Measurements from ENCODE around the gene SVIL.

GRCh38 chr10:29543715-29544114 lies 91.1 kb downstream of the SVIL start:
- no peak for TF ChIP-seq POLR2A (IDR thresholded peaks at IDR 0.05; ENCODE audit: low read length)
- no peak for TF ChIP-seq GATA1 (IDR thresholded peaks at IDR 0.05; ENCODE audit: low read depth, low read length)

Measured in erythroblast (primary cell).